Neural cell (in vitro differentiated cells): ENCODE data around the gene RPS2.

Experiments
- TF ChIP-seq, protein P1 (sequence below): fragments of 450-650 bp; IDR thresholded peaks from 2 replicates; pipeline ENCODE4 v1.5.1; 2014; ENCODE audit warnings: antibody characterized with exemption, mild to moderate bottlenecking, moderate library complexity; ENCODE audit not compliant: poor library complexity, severe bottlenecking
- TF ChIP-seq, protein P2 (sequence below): IDR thresholded peaks from 2 replicates; pipeline ENCODE4 v1.6.1; 2012; ENCODE audit warnings: borderline replicate concordance

DNA sequence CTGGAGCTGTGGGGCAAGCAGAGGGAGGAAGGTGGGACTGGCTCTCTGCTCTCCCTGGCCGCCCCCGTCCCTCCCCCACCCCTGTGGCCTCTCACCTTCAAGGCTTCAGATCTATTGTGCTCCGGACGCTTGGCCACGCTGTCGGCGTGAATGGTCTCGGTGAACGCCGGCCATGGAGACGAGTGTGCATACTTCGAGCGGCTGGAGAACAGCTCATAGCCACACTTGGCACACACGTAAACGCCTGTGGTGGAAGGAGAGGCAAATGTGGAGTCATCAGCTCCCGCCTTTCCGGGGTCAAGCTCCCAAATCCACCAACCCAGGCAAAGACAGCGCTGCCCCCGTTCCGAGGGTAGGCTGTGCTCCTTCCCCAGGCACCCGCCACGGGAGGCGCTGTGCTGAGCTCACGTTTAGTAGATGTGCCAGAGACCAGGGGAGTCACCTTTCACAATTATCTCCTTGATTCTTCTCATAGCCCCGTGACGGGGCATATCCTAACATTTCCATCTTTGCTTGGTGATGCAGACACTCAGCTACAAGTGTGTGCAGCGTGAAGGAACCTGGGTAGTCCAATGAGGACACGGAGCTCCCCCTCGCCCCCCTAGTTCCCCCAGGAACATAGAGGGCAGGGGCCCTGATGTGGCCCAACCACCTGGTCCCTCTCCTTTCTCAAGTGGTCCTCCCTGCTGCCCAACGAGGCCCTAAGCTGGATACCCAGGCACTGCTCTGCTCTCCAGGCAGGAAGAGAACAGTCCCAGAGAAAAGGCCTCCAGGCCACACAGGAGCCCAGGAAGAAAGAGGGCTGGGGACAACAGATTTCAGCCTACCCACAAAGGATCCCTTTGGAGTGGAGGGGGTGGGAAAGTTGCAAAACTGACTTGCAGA lies 23.2 kb downstream of the RPS2 start:
- TF ChIP-seq, protein P1, sequence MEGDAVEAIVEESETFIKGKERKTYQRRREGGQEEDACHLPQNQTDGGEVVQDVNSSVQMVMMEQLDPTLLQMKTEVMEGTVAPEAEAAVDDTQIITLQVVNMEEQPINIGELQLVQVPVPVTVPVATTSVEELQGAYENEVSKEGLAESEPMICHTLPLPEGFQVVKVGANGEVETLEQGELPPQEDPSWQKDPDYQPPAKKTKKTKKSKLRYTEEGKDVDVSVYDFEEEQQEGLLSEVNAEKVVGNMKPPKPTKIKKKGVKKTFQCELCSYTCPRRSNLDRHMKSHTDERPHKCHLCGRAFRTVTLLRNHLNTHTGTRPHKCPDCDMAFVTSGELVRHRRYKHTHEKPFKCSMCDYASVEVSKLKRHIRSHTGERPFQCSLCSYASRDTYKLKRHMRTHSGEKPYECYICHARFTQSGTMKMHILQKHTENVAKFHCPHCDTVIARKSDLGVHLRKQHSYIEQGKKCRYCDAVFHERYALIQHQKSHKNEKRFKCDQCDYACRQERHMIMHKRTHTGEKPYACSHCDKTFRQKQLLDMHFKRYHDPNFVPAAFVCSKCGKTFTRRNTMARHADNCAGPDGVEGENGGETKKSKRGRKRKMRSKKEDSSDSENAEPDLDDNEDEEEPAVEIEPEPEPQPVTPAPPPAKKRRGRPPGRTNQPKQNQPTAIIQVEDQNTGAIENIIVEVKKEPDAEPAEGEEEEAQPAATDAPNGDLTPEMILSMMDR: no peak
- TF ChIP-seq, protein P2, sequence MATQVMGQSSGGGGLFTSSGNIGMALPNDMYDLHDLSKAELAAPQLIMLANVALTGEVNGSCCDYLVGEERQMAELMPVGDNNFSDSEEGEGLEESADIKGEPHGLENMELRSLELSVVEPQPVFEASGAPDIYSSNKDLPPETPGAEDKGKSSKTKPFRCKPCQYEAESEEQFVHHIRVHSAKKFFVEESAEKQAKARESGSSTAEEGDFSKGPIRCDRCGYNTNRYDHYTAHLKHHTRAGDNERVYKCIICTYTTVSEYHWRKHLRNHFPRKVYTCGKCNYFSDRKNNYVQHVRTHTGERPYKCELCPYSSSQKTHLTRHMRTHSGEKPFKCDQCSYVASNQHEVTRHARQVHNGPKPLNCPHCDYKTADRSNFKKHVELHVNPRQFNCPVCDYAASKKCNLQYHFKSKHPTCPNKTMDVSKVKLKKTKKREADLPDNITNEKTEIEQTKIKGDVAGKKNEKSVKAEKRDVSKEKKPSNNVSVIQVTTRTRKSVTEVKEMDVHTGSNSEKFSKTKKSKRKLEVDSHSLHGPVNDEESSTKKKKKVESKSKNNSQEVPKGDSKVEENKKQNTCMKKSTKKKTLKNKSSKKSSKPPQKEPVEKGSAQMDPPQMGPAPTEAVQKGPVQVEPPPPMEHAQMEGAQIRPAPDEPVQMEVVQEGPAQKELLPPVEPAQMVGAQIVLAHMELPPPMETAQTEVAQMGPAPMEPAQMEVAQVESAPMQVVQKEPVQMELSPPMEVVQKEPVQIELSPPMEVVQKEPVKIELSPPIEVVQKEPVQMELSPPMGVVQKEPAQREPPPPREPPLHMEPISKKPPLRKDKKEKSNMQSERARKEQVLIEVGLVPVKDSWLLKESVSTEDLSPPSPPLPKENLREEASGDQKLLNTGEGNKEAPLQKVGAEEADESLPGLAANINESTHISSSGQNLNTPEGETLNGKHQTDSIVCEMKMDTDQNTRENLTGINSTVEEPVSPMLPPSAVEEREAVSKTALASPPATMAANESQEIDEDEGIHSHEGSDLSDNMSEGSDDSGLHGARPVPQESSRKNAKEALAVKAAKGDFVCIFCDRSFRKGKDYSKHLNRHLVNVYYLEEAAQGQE: no peak
